PC-9 (cell line): ENCODE data around the gene GTPBP6. TPM values are rescaled to one million over a fixed set of nuclear protein-coding genes. Genes with fewer than 3 reads are reported as not detected.

ENCODE experiments used
- Bru-seq: library from RNA; stranded (reverse); fragments of 400-500 nt; gene quantifications from one replicate; lab custom pipeline; 2021; lab: Mats Ljungman, UMichigan
- BruChase-seq, 2 experiments: library from RNA; stranded (reverse); fragments of 400-500 nt; gene quantifications; one replicate each; lab custom pipeline; 2021; lab: Mats Ljungman, UMichigan
- BruUV-seq: library from RNA; stranded (reverse); fragments of 400-500 nt; replicated peaks from 2 replicates; lab custom pipeline; 2021; lab: Mats Ljungman, UMichigan
- CTCF ChIA-PET: fragments of 300-600 bp; sonication (Branson Sonifier 250); formaldehyde crosslinking; loops from one replicate; lab custom pipeline; 2022; ENCODE audit warnings: antibody characterized with exemption; lab: Charles Lee
- POLR2A ChIA-PET: fragments of 300-600 bp; sonication (Branson Sonifier 250); formaldehyde crosslinking; loops from one replicate; lab custom pipeline; 2022; ENCODE audit warnings: antibody characterized with exemption; ENCODE audit not compliant: unreplicated experiment; lab: Charles Lee
- DNase-seq, 2 experiments: peaks; one replicate each; pipeline versions ENCODE4 v3.0.0 to v3.0.0-alpha.2; 2015 to 2022; ENCODE audit warnings: mixed read lengths in 1 of 2
- H2AFZ ChIP-seq: fragments of 200-600 bp; sonication (generic); 2 replicates; pipeline ENCODE4 v1.8.1; 2017; ENCODE audit warnings: antibody characterized with exemption
- H3F3A ChIP-seq: fragments of 200-600 bp; sonication (generic); 2 replicates; pipeline ENCODE4 v1.8.1; 2017; ENCODE audit warnings: antibody characterized with exemption, mild to moderate bottlenecking, low read depth; ENCODE audit not compliant: insufficient read depth
- H3K27ac ChIP-seq: fragments of 200-600 bp; sonication (generic); 2 replicates; pipeline ENCODE4 v1.6.1; 2016; ENCODE audit warnings: mixed run types
- H3K27me3 ChIP-seq: fragments of 200-600 bp; sonication (generic); 2 replicates; pipeline ENCODE4 v1.6.1; 2016; ENCODE audit warnings: low read depth, mixed run types; ENCODE audit not compliant: insufficient read depth
- H3K36me3 ChIP-seq: fragments of 200-600 bp; sonication (generic); 2 replicates; pipeline ENCODE4 v1.6.1; 2016; ENCODE audit warnings: low read depth, mixed run types
- H3K4me1 ChIP-seq: fragments of 200-600 bp; sonication (generic); replicated peaks from 2 replicates; pipeline ENCODE4 v1.6.1; 2016; ENCODE audit warnings: mixed run types; ENCODE audit not compliant: insufficient read depth
- H3K4me2 ChIP-seq: fragments of 200-600 bp; sonication (generic); 2 replicates; pipeline ENCODE4 v1.6.1; 2017; ENCODE audit warnings: mixed run types
- H3K4me3 ChIP-seq: fragments of 200-600 bp; sonication (generic); 2 replicates; pipeline ENCODE4 v1.6.1; 2016; ENCODE audit warnings: mixed run types
- H3K79me2 ChIP-seq: fragments of 200-600 bp; sonication (generic); 2 replicates; pipeline ENCODE4 v1.6.1; 2017; ENCODE audit warnings: low read depth, mixed run types
- H3K9me2 ChIP-seq: fragments of 200-600 bp; sonication (generic); 2 replicates; pipeline ENCODE4 v1.8.1; 2017; ENCODE audit warnings: mild to moderate bottlenecking; ENCODE audit not compliant: insufficient read depth
- H3K9me3 ChIP-seq: fragments of 200-600 bp; sonication (generic); 2 replicates; pipeline ENCODE4 v1.8.1; 2016; ENCODE audit warnings: low read depth; ENCODE audit not compliant: insufficient read depth
- H4K20me1 ChIP-seq: fragments of 200-600 bp; sonication (generic); 2 replicates; pipeline ENCODE4 v1.8.1; 2017; ENCODE audit not compliant: insufficient read depth
- EZH2 ChIP-seq: fragments of 200-600 bp; sonication (generic); IDR thresholded peaks from 2 replicates; pipeline ENCODE4 v1.8.0; 2017; ENCODE audit warnings: antibody characterized with exemption, low read depth
- intact Hi-C: fragments of 100-400 bp; cut with micrococcal nuclease; formaldehyde crosslinking; loops from one replicate; pipeline ENCODE4 v1.10.0; 2022; ENCODE audit not compliant: unreplicated experiment
- long read RNA-seq: library from polyadenylated mRNA; stranded (forward); transcript quantifications from one replicate; pipeline ENCODE4 v2.0.0, GENCODE V29; 2022
- total RNA-seq: library from RNA; stranded (reverse); gene quantifications from 2 replicates; pipeline ENCODE4 v1.2.3, GENCODE V29; 2021
- TF ChIP-seq, protein P1 (sequence below): fragments of 200-600 bp; sonication (generic); conservative IDR thresholded peaks from 2 replicates; pipeline ENCODE4 v1.6.1; 2017; ENCODE audit warnings: mixed run types, antibody characterized with exemption, mild to moderate bottlenecking, moderate library complexity

The GTPBP6 gene, protein sequence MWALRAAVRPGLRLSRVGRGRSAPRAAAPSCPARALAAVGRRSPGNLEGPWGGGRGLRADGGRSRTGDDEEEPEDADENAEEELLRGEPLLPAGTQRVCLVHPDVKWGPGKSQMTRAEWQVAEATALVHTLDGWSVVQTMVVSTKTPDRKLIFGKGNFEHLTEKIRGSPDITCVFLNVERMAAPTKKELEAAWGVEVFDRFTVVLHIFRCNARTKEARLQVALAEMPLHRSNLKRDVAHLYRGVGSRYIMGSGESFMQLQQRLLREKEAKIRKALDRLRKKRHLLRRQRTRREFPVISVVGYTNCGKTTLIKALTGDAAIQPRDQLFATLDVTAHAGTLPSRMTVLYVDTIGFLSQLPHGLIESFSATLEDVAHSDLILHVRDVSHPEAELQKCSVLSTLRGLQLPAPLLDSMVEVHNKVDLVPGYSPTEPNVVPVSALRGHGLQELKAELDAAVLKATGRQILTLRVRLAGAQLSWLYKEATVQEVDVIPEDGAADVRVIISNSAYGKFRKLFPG
- total RNA-seq (43.5 and 47.0 TPM in 2 replicates), Bru-seq, nascent RNA (percentile 58 among the genes with signal in this experiment), BruChase-seq, experiment 1, labeled RNA remaining after a 2-hour chase (percentile 72 among the genes with signal in this experiment), BruChase-seq, experiment 2, labeled RNA remaining after a 6-hour chase (percentile 82 among the genes with signal in this experiment)
- long read RNA-seq, transcript GTPBP6-201 (10 exons, 1,907 nt), result major isoform, 61 of 77 reads
- long read RNA-seq, partial matches to known transcripts, result 4 of 77 reads
- long read RNA-seq, other reads (novel, unspliced or antisense), result 11 of 77 reads

DNA sequence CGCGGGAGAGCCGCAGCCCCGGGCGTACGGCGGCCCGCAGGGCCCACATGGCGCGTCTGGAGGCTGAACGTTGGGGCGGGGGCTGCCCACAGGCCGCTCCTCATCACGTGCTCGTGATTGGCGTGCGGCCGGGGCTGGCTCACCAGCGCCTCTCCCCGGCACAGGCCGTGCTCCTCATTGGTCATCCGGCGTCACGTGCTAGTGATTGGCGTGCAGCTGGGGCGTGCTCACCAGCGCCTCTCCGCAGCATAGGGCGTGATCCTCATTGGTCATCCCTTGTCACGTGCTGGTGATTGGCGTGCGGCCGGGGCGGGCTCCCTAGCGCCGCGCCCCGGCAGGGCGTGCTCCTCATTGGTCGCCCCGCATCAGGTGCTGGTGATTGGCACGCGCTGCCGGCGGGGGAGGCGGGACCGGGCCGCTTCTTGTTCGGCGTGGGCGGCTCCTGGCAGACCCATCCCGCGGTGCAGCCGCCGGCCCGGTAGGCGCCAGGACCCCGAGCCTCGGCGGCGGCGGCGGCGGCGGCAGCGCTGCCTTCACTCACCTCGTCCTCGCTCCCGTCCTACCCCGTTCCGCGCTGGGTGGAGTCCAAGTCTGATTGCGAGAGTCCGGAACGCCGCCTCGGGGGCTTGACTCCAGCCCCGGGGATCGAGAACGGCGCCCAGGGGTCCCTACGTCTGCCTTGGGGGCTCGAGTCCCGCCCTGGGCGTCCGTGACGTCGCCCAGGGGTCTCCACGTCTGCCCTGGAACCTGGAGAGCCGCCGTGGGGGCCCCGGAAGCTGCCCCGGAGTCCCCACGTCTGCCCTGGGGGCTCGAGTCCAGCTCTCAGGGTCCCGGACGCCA is at the start of gene GTPBP6:
Gene GTPBP6 (minus strand): TSS at position 58 of the 840 bp plus-strand sequence. CDS start 9 bp downstream, at position 49.
- Histone ChIP-seq H3K4me3 (peak within 1 kb of the TSS; percentile 69), H3K36me3 (no peaks in the 10 kb centered on the region), H3K4me1 (no peaks in the 10 kb centered on the region), H3K4me2 (peak within 1 kb of the TSS; percentile 84), H3K27ac (peak within 1 kb of the TSS; percentile 78), H3K79me2 (peaks cover 13% of the 10 kb centered on the region; the same call in 1 of the 2 replicates), H3K27me3 (no peaks in the 10 kb centered on the region), H3F3A (peaks cover 6% of the 10 kb centered on the region; the same call in 1 of the 2 replicates), H2AFZ (peak within 1 kb of the TSS; percentile 80), H3K9me2 (no peaks in the 10 kb centered on the region), H4K20me1 (no peaks in the 10 kb centered on the region), H3K9me3 (no peaks in the 10 kb centered on the region)
- DNase-seq, result peak; percentile 92 to 97
- TF ChIP-seq, protein P1, sequence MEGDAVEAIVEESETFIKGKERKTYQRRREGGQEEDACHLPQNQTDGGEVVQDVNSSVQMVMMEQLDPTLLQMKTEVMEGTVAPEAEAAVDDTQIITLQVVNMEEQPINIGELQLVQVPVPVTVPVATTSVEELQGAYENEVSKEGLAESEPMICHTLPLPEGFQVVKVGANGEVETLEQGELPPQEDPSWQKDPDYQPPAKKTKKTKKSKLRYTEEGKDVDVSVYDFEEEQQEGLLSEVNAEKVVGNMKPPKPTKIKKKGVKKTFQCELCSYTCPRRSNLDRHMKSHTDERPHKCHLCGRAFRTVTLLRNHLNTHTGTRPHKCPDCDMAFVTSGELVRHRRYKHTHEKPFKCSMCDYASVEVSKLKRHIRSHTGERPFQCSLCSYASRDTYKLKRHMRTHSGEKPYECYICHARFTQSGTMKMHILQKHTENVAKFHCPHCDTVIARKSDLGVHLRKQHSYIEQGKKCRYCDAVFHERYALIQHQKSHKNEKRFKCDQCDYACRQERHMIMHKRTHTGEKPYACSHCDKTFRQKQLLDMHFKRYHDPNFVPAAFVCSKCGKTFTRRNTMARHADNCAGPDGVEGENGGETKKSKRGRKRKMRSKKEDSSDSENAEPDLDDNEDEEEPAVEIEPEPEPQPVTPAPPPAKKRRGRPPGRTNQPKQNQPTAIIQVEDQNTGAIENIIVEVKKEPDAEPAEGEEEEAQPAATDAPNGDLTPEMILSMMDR, result no peak
- no peak for TF ChIP-seq EZH2
- intact Hi-C loops, result loop anchor here (2.0 kb wide), 1 partner anchor 36 kb away; no protein-coding TSS in a partner anchor
- CTCF ChIA-PET, result no interaction called here
- POLR2A ChIA-PET, result no interaction called here
- TSS peak; percentile 71 for BruUV-seq

DNA sequence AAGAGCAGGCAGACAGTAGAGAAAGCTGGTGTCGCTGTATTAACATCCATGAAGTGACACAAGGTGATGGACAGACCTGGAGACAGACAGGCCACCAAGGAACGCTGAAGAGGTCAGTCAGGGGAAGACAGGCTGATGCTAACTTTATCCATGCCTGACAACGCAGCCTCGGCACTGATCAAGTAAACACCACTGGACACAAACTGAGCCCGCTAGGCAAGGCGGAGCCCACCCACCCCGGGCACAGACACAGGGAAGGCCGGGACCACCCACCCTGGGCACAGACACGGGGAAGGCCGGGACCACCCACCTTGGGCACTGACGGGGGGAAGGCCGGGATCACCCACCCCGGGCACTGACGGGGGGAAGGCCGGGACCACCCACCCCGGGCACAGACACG is 49.3 kb upstream of the GTPBP6 start:
- Histone ChIP-seq H3K27me3 (no peaks in the 10 kb centered on the region), H3K9me3 (no peaks in the 10 kb centered on the region), H3K27ac (no peak overlapping the region), H4K20me1 (no peaks in the 10 kb centered on the region), H3K4me1 (no peaks in the 10 kb centered on the region), H3K79me2 (no peaks in the 10 kb centered on the region), H3K9me2 (no peaks in the 10 kb centered on the region), H2AFZ (no peak overlapping the region), H3K36me3 (no peaks in the 10 kb centered on the region), H3F3A (no peaks in the 10 kb centered on the region), H3K4me3 (no peak overlapping the region), H3K4me2 (no peak overlapping the region)
- intact Hi-C loops, result no loop called here
- no peak for DNase-seq
- BruUV-seq, result no TSS peak
- no peak for TF ChIP-seq EZH2
- TF ChIP-seq, protein P1, result no peak
- POLR2A ChIA-PET, result no interaction called here
- CTCF ChIA-PET, result no interaction called here

DNA sequence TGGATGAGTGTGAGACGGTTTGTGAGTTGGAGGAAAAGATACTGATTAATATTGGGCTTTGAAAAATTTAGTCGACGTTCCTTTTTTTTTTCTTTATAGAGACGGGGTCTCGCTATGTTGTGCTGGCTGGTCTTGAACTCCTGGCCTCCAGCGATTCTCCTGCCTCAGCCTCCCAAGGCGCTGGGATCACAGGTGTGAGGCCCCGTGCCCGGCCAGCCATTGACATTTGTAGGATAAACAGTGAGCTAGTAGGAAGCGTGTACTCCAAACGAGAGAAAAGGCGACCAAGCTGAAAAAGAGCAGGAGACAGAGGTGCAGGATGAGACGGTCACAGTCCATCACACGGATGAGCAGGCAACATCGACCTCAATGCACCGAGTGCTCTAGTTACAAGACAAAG is 48.8 kb upstream of the GTPBP6 start:
- TF ChIP-seq, protein P1, result no peak
- no peak for TF ChIP-seq EZH2
- Histone ChIP-seq H3K4me2 (no peak overlapping the region), H3K27ac (no peak overlapping the region), H3K9me3 (no peaks in the 10 kb centered on the region), H3K36me3 (no peaks in the 10 kb centered on the region), H3K4me3 (no peak overlapping the region), H3K4me1 (no peaks in the 10 kb centered on the region), H3K9me2 (no peaks in the 10 kb centered on the region), H3K79me2 (no peaks in the 10 kb centered on the region), H4K20me1 (no peaks in the 10 kb centered on the region), H2AFZ (no peak overlapping the region), H3F3A (no peaks in the 10 kb centered on the region), H3K27me3 (no peaks in the 10 kb centered on the region)
- ChIA-PET CTCF (no interaction called here), POLR2A (no interaction called here)
- no peak for DNase-seq
- no TSS peak for BruUV-seq
- intact Hi-C loops, result no loop called here
